BLaER1 treated with 17β-estradiol and CSF1 and Interleukin-3, amounts not matched to agents 10 nM and 100 nM (cell line): ENCODE data around the gene YIF1A.

Source experiments
- H3K27ac ChIP-seq, 11 experiments: shearing (Covaris generic); formaldehyde crosslinking; 2 replicates each; pipeline ENCODE4 v1.8.1; 2022
- H3K27me3 ChIP-seq, 11 experiments: shearing (Covaris generic); formaldehyde crosslinking; 2 replicates each; pipeline ENCODE4 v1.8.1; 2022
- H3K36me3 ChIP-seq, 11 experiments: shearing (Covaris generic); formaldehyde crosslinking; 2 replicates each; pipeline ENCODE4 v1.8.1; 2022
- H3K4me1 ChIP-seq, 10 experiments: shearing (Covaris generic); formaldehyde crosslinking; 2 replicates each; pipeline ENCODE4 v1.8.1; 2022
- H3K4me2 ChIP-seq, 11 experiments: shearing (Covaris generic); formaldehyde crosslinking; 2 replicates each; pipeline ENCODE4 v1.8.1; 2022
- H3K4me3 ChIP-seq, 10 experiments: shearing (Covaris generic); formaldehyde crosslinking; 2 replicates each; pipeline ENCODE4 v1.8.1; 2022
- H3K9ac ChIP-seq, 11 experiments: shearing (Covaris generic); formaldehyde crosslinking; 2 replicates each; pipeline ENCODE4 v1.8.1; 2022
- H3K9me3 ChIP-seq, 11 experiments: shearing (Covaris generic); formaldehyde crosslinking; replicated peaks in 1 of 11; 2 replicates each; pipeline ENCODE4 v1.8.1; 2022
- H4K20me1 ChIP-seq, 11 experiments: shearing (Covaris generic); formaldehyde crosslinking; 2 replicates each; pipeline ENCODE4 v1.8.1; 2022
- Cebpa-rat ChIP-seq, 11 experiments: shearing (Covaris generic); IDR thresholded peaks; 2 replicates each; pipeline ENCODE4 v1.8.1; 2022

Gene YIF1A

GRCh38 chr11:66239998-66240780, 48.8 kb downstream of the YIF1A start:
- no peak overlapping the region for H3K4me3 ChIP-seq
- H3K4me1 ChIP-seq = peaks cover 64 to 100% (median 99%) of the 10 kb centered on the region in 10 experiments
- peak overlapping the region in 8 of 11 experiments; percentile 36 to 78 (median 56); a peak in 15 of 22 replicates for H3K27ac ChIP-seq
- peaks cover 0 to 60% (median 6%) of the 10 kb centered on the region in 11 experiments; a peak in 14 of 22 replicates for H3K36me3 ChIP-seq
- no peak for TF ChIP-seq Cebpa-rat (IDR thresholded peaks at IDR 0.05)
- H3K27me3 ChIP-seq = no peaks in the 10 kb centered on the region
- peaks cover 0 to 64% (median 10%) of the 10 kb centered on the region in 11 experiments; a peak in 10 of 22 replicates for H4K20me1 ChIP-seq
- no peaks in the 10 kb centered on the region for H3K9me3 ChIP-seq
- peak overlapping the region in 9 of 11 experiments; percentile 4 to 74 (median 36); a peak in 8 of 22 replicates for H3K9ac ChIP-seq
- peak overlapping the region; percentile 78 to 96 (median 88) for H3K4me2 ChIP-seq

GRCh38 chr11:66239511-66239910, 49.4 kb downstream of the YIF1A start:
- H3K36me3 ChIP-seq = peaks cover 0 to 60% (median 13%) of the 10 kb centered on the region in 11 experiments; a peak in 16 of 22 replicates
- peak overlapping the region; percentile 78 to 96 (median 88) for H3K4me2 ChIP-seq
- no peak overlapping the region for H3K4me3 ChIP-seq
- peaks cover 64 to 98% (median 95%) of the 10 kb centered on the region in 10 experiments for H3K4me1 ChIP-seq
- H3K9ac ChIP-seq = peak overlapping the region in 6 of 11 experiments; percentile 6 to 74 (median 58); a peak in 4 of 22 replicates
- peaks cover 0 to 64% (median 10%) of the 10 kb centered on the region in 11 experiments; a peak in 10 of 22 replicates for H4K20me1 ChIP-seq
- H3K27me3 ChIP-seq = no peaks in the 10 kb centered on the region
- H3K27ac ChIP-seq = peak overlapping the region in 5 of 11 experiments; percentile 43 to 78 (median 62); a peak in 6 of 22 replicates
- H3K9me3 ChIP-seq = no peaks in the 10 kb centered on the region
- TF ChIP-seq Cebpa-rat (IDR thresholded peaks at IDR 0.05) = no peak

DNA sequence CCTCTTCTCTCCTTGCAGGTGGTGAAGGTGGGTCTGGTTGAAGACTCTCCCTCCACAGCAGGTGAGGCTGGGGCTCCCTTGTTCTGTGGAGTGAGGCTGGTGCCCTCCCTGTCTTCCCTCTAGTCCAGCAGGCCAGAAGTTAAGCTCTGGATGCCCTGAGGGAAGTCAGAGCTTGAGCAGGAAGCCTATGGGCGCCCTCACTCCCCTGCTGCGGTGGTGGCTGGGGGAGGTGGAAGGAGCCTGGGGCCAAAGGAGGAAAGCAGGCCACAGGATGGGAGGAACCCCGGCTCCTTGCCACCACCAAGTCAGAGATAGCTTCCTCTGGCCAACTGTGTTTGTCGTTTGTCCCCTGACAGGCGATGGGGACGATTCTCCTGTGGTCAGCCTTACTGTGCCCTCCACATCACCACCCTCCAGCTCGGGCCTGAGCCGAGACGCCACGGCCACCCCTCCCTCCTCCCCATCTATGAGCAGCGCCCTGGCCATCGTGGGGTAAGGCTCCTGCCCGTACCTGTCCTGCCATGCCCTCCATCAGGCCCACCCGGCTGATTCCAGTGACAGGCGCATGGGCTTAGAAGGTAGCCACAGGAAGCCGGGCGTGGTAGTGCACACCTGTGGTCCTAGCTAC, 50.0 kb downstream of the YIF1A start:
- Histone ChIP-seq H3K4me2 (peak overlapping the region; percentile 78 to 96 (median 88)), H3K9me3 (no peaks in the 10 kb centered on the region), H3K9ac (peak overlapping the region in 6 of 11 experiments; percentile 1 to 31 (median 18); a peak in 4 of 22 replicates), H3K4me1 (peaks cover 60 to 94% (median 89%) of the 10 kb centered on the region in 10 experiments), H3K27me3 (no peaks in the 10 kb centered on the region), H3K4me3 (no peak overlapping the region), H4K20me1 (peaks cover 0 to 59% (median 10%) of the 10 kb centered on the region in 11 experiments; a peak in 10 of 22 replicates), H3K27ac (peak overlapping the region in 3 of 11 experiments; percentile 9 to 43 (median 28); a peak in 5 of 22 replicates), H3K36me3 (peaks cover 6 to 63% (median 19%) of the 10 kb centered on the region in 11 experiments; a peak in 21 of 22 replicates)
- no peak for TF ChIP-seq Cebpa-rat (IDR thresholded peaks at IDR 0.05)

- H4K20me1 ChIP-seq = peaks cover 0 to 57% (median 10%) of the 10 kb centered on the region in 11 experiments; a peak in 10 of 22 replicates
- H3K4me1 ChIP-seq = peaks cover 51 to 94% (median 81%) of the 10 kb centered on the region in 10 experiments
- peak overlapping the region in 1 of 11 experiments; percentile 15; a peak in 1 of 22 replicates for H3K9ac ChIP-seq
- H3K4me3 ChIP-seq = no peak overlapping the region
- TF ChIP-seq Cebpa-rat (IDR thresholded peaks at IDR 0.05) = no peak
- H3K9me3 ChIP-seq = no peaks in the 10 kb centered on the region
- H3K27me3 ChIP-seq = no peaks in the 10 kb centered on the region
- H3K36me3 ChIP-seq = peaks cover 12 to 69% (median 29%) of the 10 kb centered on the region in 11 experiments; a peak in 21 of 22 replicates
- H3K4me2 ChIP-seq = peak overlapping the region in 10 of 11 experiments; percentile 78 to 96 (median 88); a peak in 17 of 22 replicates
- no peak overlapping the region for H3K27ac ChIP-seq
Measured at GRCh38 chr11:66237867-66238266, 51.1 kb downstream of the YIF1A start.

DNA sequence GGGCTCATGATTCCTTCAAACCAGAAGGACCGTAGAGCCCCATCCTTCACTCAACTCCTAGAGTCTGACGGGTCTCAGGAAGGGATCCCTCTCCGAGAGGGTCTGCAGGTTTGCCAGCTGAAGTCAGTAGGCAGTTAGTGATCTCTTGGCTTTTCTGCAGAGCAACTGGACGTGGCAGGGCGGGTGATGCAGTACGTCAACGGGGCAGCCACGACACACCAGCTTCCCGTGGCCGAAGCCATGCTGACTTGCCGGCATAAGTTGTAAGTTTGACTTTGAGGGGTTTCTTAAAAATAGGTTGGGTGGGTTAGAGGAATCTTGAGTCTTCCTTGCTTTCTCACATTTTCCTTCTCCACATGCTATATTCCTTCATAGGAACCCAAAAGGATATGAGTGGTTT, 53.8 kb downstream of the YIF1A start:
- Histone ChIP-seq H3K9ac (no peak overlapping the region), H3K4me2 (peak overlapping the region in 9 of 11 experiments; percentile 8 to 96 (median 82); a peak in 16 of 22 replicates), H3K4me1 (peaks cover 24 to 81% (median 55%) of the 10 kb centered on the region in 10 experiments), H3K36me3 (peaks cover 12 to 90% (median 57%) of the 10 kb centered on the region in 11 experiments), H3K27ac (no peak overlapping the region), H3K4me3 (no peak overlapping the region), H3K27me3 (no peaks in the 10 kb centered on the region), H4K20me1 (peaks cover 0 to 42% (median 0%) of the 10 kb centered on the region in 11 experiments; a peak in 4 of 22 replicates), H3K9me3 (no peaks in the 10 kb centered on the region)
- no peak for TF ChIP-seq Cebpa-rat (IDR thresholded peaks at IDR 0.05)
